ENCODE measurements around the gene C16orf90.

The C16orf90 gene, protein sequence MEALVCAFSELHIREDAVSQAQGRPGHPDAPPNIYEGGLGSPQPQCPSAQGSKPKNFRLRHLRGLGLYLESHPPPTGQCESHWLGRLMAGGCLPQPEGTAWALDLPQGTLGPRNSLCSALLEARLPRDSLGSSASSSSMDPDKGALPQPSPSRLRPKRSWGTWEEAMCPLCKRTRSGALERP

DNA sequence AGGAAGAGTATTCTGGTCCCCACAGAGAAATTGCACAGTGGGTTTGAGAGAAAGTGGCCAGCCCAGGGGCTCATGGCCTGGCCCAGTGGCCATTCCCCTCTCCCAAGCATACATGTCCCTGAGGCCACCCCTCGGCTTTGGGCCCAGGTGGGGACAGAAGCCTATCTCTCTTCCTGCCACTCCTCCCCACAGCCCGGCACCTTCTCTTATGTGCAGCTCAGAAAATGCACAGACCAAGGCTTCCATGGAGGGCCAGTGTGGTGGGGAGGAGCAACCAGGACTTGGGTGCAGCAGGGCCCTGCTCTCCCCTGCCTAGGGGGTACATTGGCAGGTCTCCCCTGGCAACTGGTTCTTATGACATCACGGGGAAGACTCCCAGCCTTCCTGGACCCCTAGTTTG, at the start of gene C16orf90:
TSS of gene C16orf90 (minus strand) at position 314 of the 400 bp plus-strand sequence. CDS start at position 246, 68 bp downstream.
- no peak for TF ChIP-seq CTCF (IDR thresholded peaks at IDR 0.05; ENCODE audit: low read depth, low read length)
- H3K4me3 ChIP-seq (ENCODE audit: low read depth, low read length), result no peak within 1 kb of the TSS

DNA sequence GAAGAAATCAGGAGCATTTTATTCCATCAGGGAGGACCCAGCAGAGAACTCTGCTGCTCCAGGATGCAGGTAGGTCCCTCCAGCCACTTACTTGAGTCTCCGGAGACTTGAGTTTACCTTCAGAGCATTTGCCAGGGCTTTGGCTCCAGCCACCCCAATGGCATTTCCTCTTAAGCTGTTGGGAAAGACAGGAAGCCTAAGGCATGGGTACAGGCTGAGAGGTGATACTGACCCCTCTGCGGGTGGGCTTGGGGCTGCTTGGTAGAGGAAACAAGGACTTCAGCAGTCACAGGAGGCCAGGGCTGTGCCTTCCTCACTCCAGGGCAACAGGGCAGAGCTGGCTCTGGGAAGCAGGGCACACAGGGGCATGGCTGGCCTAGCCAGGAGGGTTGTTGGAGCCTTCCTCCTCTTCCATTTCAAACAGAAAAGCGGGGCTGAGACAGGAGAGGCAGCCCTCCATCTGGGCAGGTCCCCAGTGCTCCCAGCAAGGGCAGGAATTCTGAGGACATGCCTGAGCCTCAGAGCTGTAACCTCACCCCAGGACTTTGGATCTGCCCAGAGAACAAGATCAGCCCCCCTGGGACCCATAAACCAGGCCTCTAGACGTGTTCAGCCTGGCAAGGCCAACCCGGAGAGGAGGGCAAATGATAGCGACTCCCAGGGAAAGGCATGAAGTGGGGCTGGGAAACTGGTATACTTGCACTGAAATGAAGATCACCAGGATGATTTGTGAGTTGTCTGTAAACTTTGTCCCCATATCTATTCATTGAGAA, 47.5 kb upstream of the C16orf90 start:
- no peak for TF ChIP-seq CTCF (IDR thresholded peaks at IDR 0.05; ENCODE audit: low read depth, low read length)
- in situ Hi-C loops (cut with HindIII; ENCODE audit: low sequenced_read_pairs), result no loop called here
- no peak overlapping the region for H3K4me3 ChIP-seq (ENCODE audit: low read depth, low read length)
- no peak for DNase-seq (ENCODE audit: low read depth, low spot score)

More for the DNA sequence above, at the start of gene C16orf90:
- in situ Hi-C loops (cut with HindIII; ENCODE audit: low sequenced_read_pairs), result no loop called here
- DNase-seq (ENCODE audit: low read depth, low spot score), result no peak

DNA sequence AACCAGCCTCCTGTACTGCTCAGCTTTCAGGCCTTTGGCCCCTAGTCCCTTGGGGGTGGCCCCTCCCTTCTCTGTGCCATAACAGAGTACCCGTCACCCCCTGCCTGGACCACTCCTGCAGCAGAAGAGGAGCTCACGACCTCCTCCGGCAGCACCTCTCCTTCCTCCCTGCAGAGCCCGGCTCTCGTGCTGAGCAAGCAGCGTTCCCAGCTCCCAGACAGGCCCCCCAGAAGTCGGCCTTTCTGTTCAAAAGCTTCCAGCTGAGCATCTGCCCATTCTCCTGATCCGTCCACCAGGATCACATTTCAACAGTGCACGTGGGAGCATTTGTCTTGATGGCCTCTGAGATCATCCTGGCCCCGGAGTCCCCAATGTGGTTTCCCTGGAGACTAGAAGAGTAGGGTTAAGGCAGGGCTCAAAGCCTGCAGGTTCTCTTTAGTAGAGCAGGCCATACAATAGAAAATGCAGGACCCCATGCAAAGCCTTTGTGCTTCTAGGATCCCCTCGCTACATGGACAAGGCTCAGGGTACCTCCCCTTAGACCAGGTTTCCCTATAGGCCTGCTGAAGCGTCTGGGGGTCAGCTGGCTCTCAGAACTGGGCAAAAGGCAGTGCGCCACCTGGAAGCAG, 46.4 kb upstream of the C16orf90 start:
- TF ChIP-seq CTCF (IDR thresholded peaks at IDR 0.05; ENCODE audit: low read depth, low read length), result no peak
- in situ Hi-C loops (cut with HindIII; ENCODE audit: low sequenced_read_pairs), result no loop called here
- no peak for DNase-seq (ENCODE audit: low read depth, low spot score)
- H3K4me3 ChIP-seq (ENCODE audit: low read depth, low read length), result no peak overlapping the region

DNA sequence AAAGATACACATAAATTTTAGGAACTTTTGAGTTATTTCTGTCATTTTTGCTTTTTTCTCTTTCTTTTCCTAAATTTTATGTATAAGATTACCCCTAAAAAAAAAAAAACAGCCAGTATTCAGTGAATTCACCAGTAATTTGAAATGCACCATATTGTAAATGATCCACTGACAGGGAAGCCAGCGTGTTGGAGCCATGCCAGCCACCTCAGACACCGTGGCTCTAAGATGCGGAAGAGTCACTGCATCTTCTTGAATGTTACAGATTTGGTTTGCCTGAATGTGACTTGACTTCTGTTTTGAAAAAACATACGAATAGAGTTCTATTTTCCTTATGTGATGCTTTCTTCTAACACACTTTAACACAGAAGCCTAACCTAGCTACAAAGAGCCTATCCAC, 42.9 kb upstream of the C16orf90 start:
- in situ Hi-C loops (cut with HindIII; ENCODE audit: low sequenced_read_pairs), result no loop called here
- TF ChIP-seq CTCF (IDR thresholded peaks at IDR 0.05; ENCODE audit: low read depth, low read length), result no peak
- no peak overlapping the region for H3K4me3 ChIP-seq (ENCODE audit: low read depth, low read length)
- no peak for DNase-seq (ENCODE audit: low read depth, low spot score)

- H3K4me3 ChIP-seq (ENCODE audit: low read depth, low read length), result no peak overlapping the region
- DNase-seq (ENCODE audit: low read depth, low spot score), result no peak
- no peak for TF ChIP-seq CTCF (IDR thresholded peaks at IDR 0.05; ENCODE audit: low read depth, low read length)
- in situ Hi-C loops (cut with HindIII; ENCODE audit: low sequenced_read_pairs), result no loop called here
Observed at GRCh38 chr16:3536851-3537250, 41.6 kb upstream of the C16orf90 start.

DNA sequence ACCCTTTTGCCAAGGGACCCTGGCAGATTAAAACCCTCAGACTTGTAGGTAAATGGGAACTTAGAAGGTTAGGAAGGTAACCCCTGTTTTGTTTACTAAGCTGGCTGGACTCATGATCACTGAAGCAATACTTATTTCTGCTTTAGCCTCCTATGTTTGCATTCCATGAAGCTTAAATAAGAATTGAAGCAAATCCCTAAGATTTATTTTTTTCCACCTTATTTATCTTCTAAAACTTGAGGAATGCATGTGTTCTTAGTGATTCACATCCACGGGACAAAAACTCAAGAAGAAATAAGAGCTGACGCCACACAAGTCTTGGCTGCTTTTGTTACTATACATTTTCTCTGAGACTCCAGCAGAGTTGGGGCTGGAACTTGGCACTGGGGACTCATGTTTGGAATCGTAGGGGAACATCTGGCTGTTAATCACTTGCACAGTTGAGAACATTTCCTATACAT, 41.0 kb upstream of the C16orf90 start:
- no peak overlapping the region for H3K4me3 ChIP-seq (ENCODE audit: low read depth, low read length)
- in situ Hi-C loops (cut with HindIII; ENCODE audit: low sequenced_read_pairs), result no loop called here
- DNase-seq (ENCODE audit: low read depth, low spot score), result peak; percentile 76
- TF ChIP-seq CTCF (IDR thresholded peaks at IDR 0.05; ENCODE audit: low read depth, low read length), result no peak
